A549 (cell line): ENCODE results near the gene VWC2. TPM values are rescaled to one million over a fixed set of nuclear protein-coding genes. Genes with fewer than 3 reads are reported as not detected.

ENCODE experiments used
- ATAC-seq, 2 experiments: fragments of 200-7000 bp in 1 of 2; fragments of >200 bp in 1 of 2; cut with Nextera tagmentation in 1 of 2; cut with Tn5 transposase in 1 of 2; 3 replicates each; pipeline versions ENCODE4 v1.8.0 to v1.9.1; 2018 to 2020; ENCODE audit warnings: mild to moderate bottlenecking in 1 of 2, moderate library complexity in 1 of 2
- CTCF ChIA-PET: fragments of 300-600 bp; sonication (Branson Sonifier 250); formaldehyde crosslinking; extraction: SDS; loops from one replicate; lab custom pipeline; 2021; ENCODE audit warnings: antibody characterized with exemption, inconsistent platforms; lab: Yijun Ruan, JAX
- POLR2A ChIA-PET: fragments of 350-600 bp; formaldehyde crosslinking; extraction: SDS; loops from one replicate; lab custom pipeline; 2021; ENCODE audit warnings: antibody characterized with exemption, inconsistent platforms; lab: Yijun Ruan, JAX
- DNase-seq, 2 experiments: peaks; one replicate each; pipeline versions ENCODE4 v3.0.0 to v3.0.0-alpha.2; 2011 to 2016; ENCODE audit warnings: low read depth in 1 of 2, low spot score in 1 of 2
- FAIRE-seq: peaks from 2 replicates; lab custom pipeline; 2011; peaks lifted over from hg19 to GRCh38; lab: Jason Lieb, UNC
- H3K27ac ChIP-seq, 2 experiments: fragments of >200 bp; sonication (Bioruptor Twin); formaldehyde crosslinking; 3 replicates each; pipeline ENCODE4 v1.5.1; 2016 to 2017
- H3K4me1 ChIP-seq: fragments of >200 bp; sonication (Bioruptor Twin); formaldehyde crosslinking; 3 replicates; pipeline ENCODE4 v1.6.1; 2016
- H3K4me2 ChIP-seq: fragments of >200 bp; sonication (Bioruptor Twin); formaldehyde crosslinking; 3 replicates; pipeline ENCODE4 v1.6.1; 2016
- H3K4me3 ChIP-seq: fragments of >200 bp; sonication (Bioruptor Twin); formaldehyde crosslinking; 3 replicates; pipeline ENCODE4 v1.5.1; 2016
- H3K9me3 ChIP-seq: fragments of >200 bp; sonication (Bioruptor Twin); formaldehyde crosslinking; 3 replicates; pipeline ENCODE4 v1.6.1; 2016
- CBX2 ChIP-seq: fragments of 200-600 bp; sonication (generic); IDR thresholded peaks from 2 replicates; pipeline ENCODE4 v1.6.1; 2016; ENCODE audit warnings: low read depth, mild to moderate bottlenecking, borderline replicate concordance
- CBX8 ChIP-seq: fragments of 200-600 bp; sonication (generic); IDR thresholded peaks from 2 replicates; pipeline ENCODE4 v1.6.1; 2016
- CEBPB ChIP-seq, 2 experiments: fragments of >200 bp in 1 of 2; sonication (Bioruptor Twin) in 1 of 2; formaldehyde crosslinking in 1 of 2; IDR thresholded peaks; 2 replicates each; pipeline ENCODE4 v1.6.1; 2012 to 2016
- EHF ChIP-seq: fragments of 250-450 bp; sonication (Bioruptor Pico); IDR thresholded peaks from 2 replicates; pipeline ENCODE4 v1.5.0; 2020; ENCODE audit warnings: mild to moderate bottlenecking
- EP300 ChIP-seq, 2 experiments: fragments of >200 bp; sonication (Bioruptor Twin); formaldehyde crosslinking; IDR thresholded peaks; 2 replicates in 1 of 2; 3 replicates in 1 of 2; pipeline ENCODE4 v1.6.1; 2016 to 2017
- FOSB ChIP-seq: fragments of 250-450 bp; sonication (Bioruptor Pico); IDR thresholded peaks from 2 replicates; pipeline ENCODE4 v1.5.0; 2020; ENCODE audit warnings: mild to moderate bottlenecking, moderate library complexity
- FOSL2 ChIP-seq, 2 experiments: fragments of 450-650 bp in 1 of 2; fragments of >200 bp in 1 of 2; sonication (Bioruptor Twin) in 1 of 2; formaldehyde crosslinking; IDR thresholded peaks; 2 replicates each; pipeline versions ENCODE4 v1.5.0 to v1.6.1; 2016 to 2020; ENCODE audit warnings: mild to moderate bottlenecking in 1 of 2, moderate library complexity in 1 of 2
- FOXS1 ChIP-seq: fragments of 250-450 bp; sonication (Bioruptor Pico); IDR thresholded peaks from 2 replicates; pipeline ENCODE4 v1.5.0; 2020; ENCODE audit warnings: mild to moderate bottlenecking, moderate library complexity
- HOXB5 ChIP-seq: fragments of 250-450 bp; sonication (Bioruptor Pico); IDR thresholded peaks from 2 replicates; pipeline ENCODE4 v1.5.0; 2020; ENCODE audit warnings: mild to moderate bottlenecking, moderate library complexity
- JUN ChIP-seq, 2 experiments: fragments of >200 bp; sonication (Bioruptor Twin); formaldehyde crosslinking; IDR thresholded peaks; 2 replicates in 1 of 2; 3 replicates in 1 of 2; pipeline ENCODE4 v1.6.1; 2016 to 2017
- KDM5A ChIP-seq: fragments of 200-600 bp; sonication (generic); IDR thresholded peaks from 2 replicates; pipeline ENCODE4 v1.6.1; 2016; ENCODE audit warnings: antibody characterized with exemption, mild to moderate bottlenecking
- MAFK ChIP-seq: fragments of 450-650 bp; IDR thresholded peaks from 2 replicates; pipeline ENCODE4 v1.6.1; 2014; ENCODE audit not compliant: partially characterized antibody
- MAZ ChIP-seq: fragments of 150-350 bp; IDR thresholded peaks from 2 replicates; pipeline ENCODE4 v1.6.1; 2014; ENCODE audit warnings: antibody characterized with exemption, low read depth, low read length, borderline replicate concordance
- NPAS2 ChIP-seq: fragments of 250-450 bp; sonication (Bioruptor Pico); IDR thresholded peaks from 2 replicates; pipeline ENCODE4 v1.8.0; 2022; ENCODE audit warnings: mild to moderate bottlenecking, moderate library complexity, borderline replicate concordance
- POLR2A ChIP-seq: IDR thresholded peaks from 2 replicates; pipeline ENCODE4 v1.6.1; 2012; ENCODE audit warnings: mild to moderate bottlenecking, low read length
- SMC3 ChIP-seq: fragments of >200 bp; sonication (Bioruptor Twin); formaldehyde crosslinking; IDR thresholded peaks from 3 replicates; pipeline ENCODE4 v1.6.1; 2018; ENCODE audit warnings: inconsistent platforms
- SREBF2 ChIP-seq: fragments of 450-650 bp; IDR thresholded peaks from 2 replicates; pipeline ENCODE4 v1.6.1; 2014; ENCODE audit warnings: mild to moderate bottlenecking, moderate library complexity
- WGBS: methylation state at CpG from one replicate; pipeline ENCODE4 v1.1.6; 2017; ENCODE audit errors: missing lambda C conversion rate; 5-methylcytosine and 5-hydroxymethylcytosine counted together
- polyA plus RNA-seq, 4 experiments: library from polyadenylated mRNA; depleted of rRNA in 3 of 4; stranded (reverse); fragments of >200 nt; fragmentation: RNase III in 1 of 4; extraction: RNeasy Plus Mini Kit Qiagen cat#74134 plus additional on column Dnase treatment in 1 of 4; gene quantifications; 2 replicates in 3 of 4; 3 replicates in 1 of 4; pipeline ENCODE4 v1.2.3, GENCODE V29; 2011 to 2017
- TF ChIP-seq, protein P1 (sequence below): fragments of >200 bp; sonication (Bioruptor Twin); formaldehyde crosslinking; IDR thresholded peaks from 2 replicates; pipeline ENCODE4 v1.6.1; 2016
- TF ChIP-seq, protein P2 (sequence below): fragments of 450-650 bp; IDR thresholded peaks from 2 replicates; pipeline ENCODE4 v1.6.1; 2014; ENCODE audit warnings: antibody characterized with exemption
- TF ChIP-seq, protein P3 (sequence below): IDR thresholded peaks from 2 replicates; pipeline ENCODE4 v1.6.1; 2012; ENCODE audit warnings: low read depth, borderline replicate concordance
- TF ChIP-seq, protein P4 (sequence below): fragments of >200 bp; sonication (Bioruptor Twin); formaldehyde crosslinking; IDR thresholded peaks from 3 replicates; pipeline ENCODE4 v1.6.1; 2016

Gene VWC2
- polyA plus RNA-seq, 2 of the 4 experiments (the other 2 are of a cell fraction) = not detected

DNA sequence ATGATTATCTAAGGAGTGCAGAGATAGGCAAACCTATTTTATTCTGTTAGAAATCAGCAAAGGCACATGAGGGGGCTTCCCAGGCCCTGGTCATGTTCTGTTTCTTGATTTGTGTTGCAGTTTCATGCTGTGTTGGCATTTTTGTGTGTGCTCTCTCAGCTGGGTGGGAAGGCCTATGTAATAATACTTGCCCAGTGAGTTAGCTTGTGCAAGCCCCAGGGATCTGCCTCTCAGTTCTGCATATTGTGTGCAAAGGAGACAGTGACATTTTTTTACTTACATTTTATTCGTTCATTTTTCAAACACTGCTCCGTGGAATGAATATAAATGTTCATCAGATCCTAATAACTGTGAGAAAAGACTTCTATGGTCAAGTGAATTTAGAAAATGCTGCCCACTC is 119.0 kb downstream of the VWC2 start:
- 1% methylated on average over 2 of the region's 2 CpGs for WGBS
- ChIA-PET POLR2A (no interaction called here), CTCF (no interaction called here)
- ATAC-seq (no peak), FAIRE-seq (no peak), DNase-seq (no peak)
- H3K4me1 ChIP-seq = no peaks in the 10 kb centered on the region
- no peak overlapping the region for H3K4me3 ChIP-seq
- no peak overlapping the region for H3K27ac ChIP-seq
- no peak overlapping the region for H3K4me2 ChIP-seq
- H3K9me3 ChIP-seq = no peaks in the 10 kb centered on the region
- TF ChIP-seq CEBPB (IDR thresholded peaks at IDR 0.05) = no peak
- peak; percentile 25 for TF ChIP-seq MAFK

DNA sequence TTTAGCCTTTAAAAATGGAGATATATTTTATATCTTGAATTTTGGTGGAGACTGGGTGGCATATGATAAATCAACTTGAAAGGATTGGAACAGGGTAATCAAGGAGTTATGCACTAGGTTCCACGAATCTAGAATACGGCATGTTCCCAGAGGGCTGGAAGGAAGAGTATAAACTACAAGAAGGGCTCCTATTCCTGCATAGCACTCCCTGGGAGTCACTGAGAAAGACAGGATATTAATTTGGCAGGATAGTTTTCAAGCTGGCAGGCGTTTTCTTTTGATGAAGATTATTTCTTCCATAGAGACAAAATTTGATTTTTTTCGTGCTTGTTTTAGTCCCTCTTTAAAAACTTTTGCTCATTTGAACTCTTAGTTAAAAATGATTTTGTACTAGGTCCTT is 119.7 kb downstream of the VWC2 start:
- POLR2A ChIA-PET = no interaction called here
- no peak overlapping the region for H3K27ac ChIP-seq
- TF ChIP-seq CBX8 = no peak
- no peak for TF ChIP-seq POLR2A
- TF ChIP-seq FOSB = no peak
- TF ChIP-seq KDM5A = no peak
- TF ChIP-seq, protein P1, sequence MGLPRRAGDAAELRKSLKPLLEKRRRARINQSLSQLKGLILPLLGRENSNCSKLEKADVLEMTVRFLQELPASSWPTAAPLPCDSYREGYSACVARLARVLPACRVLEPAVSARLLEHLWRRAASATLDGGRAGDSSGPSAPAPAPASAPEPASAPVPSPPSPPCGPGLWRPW = no peak
- no peak for TF ChIP-seq FOSL2 (IDR thresholded peaks at IDR 0.05)
- TF ChIP-seq FOSL2 (CRISPR knock-in tag; IDR thresholded peaks at IDR 0.05) = no peak
- TF ChIP-seq FOXS1 (CRISPR knock-in tag) = no peak
- TF ChIP-seq, protein P2, sequence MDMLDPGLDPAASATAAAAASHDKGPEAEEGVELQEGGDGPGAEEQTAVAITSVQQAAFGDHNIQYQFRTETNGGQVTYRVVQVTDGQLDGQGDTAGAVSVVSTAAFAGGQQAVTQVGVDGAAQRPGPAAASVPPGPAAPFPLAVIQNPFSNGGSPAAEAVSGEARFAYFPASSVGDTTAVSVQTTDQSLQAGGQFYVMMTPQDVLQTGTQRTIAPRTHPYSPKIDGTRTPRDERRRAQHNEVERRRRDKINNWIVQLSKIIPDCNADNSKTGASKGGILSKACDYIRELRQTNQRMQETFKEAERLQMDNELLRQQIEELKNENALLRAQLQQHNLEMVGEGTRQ = no peak
- TF ChIP-seq EP300 (IDR thresholded peaks at IDR 0.05) = no peak
- no peak for TF ChIP-seq SREBF2
- TF ChIP-seq MAZ = no peak
- TF ChIP-seq CBX2 = no peak
- TF ChIP-seq, protein P3, sequence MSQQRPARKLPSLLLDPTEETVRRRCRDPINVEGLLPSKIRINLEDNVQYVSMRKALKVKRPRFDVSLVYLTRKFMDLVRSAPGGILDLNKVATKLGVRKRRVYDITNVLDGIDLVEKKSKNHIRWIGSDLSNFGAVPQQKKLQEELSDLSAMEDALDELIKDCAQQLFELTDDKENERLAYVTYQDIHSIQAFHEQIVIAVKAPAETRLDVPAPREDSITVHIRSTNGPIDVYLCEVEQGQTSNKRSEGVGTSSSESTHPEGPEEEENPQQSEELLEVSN = no peak
- TF ChIP-seq, all 56 proteins: peak for 0
- WGBS = 12% methylated on average over 4 of the region's 4 CpGs
- no peak for FAIRE-seq
- Histone ChIP-seq H3K4me3 (no peak overlapping the region), H3K4me2 (no peak overlapping the region), H3K9me3 (no peaks in the 10 kb centered on the region), H3K4me1 (no peaks in the 10 kb centered on the region)
- no peak for DNase-seq
- ATAC-seq = no peak
- CTCF ChIA-PET = no interaction called here

DNA sequence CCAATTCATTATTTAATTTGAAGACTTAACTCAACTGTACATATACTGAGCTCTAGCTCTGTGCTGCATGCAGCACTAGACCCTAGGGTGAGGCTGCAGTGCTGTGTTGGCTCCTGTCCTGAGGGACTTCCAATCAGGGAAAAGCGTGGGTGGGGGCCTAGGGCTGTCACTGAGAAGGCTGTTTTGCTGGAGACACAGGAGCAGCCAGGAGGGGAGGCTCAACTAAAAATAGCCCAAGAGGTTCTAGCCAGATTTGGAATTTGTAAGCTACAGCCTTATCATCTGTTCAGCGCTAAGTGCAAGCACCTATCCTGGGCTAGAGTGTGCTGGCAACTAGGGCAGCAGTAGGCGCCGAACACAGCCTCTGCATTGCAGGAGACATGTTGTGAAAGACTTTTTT is 121.1 kb downstream of the VWC2 start:
- ChIA-PET CTCF (no interaction called here), POLR2A (no interaction called here)
- TF ChIP-seq JUN (IDR thresholded peaks at IDR 0.05) (no peak), EP300 (IDR thresholded peaks at IDR 0.05) (no peak), NPAS2 (CRISPR knock-in tag) (no peak), EHF (CRISPR knock-in tag) (no peak), HOXB5 (CRISPR knock-in tag) (no peak), CBX8 (no peak), SMC3 (no peak)
- TF ChIP-seq, protein P4, sequence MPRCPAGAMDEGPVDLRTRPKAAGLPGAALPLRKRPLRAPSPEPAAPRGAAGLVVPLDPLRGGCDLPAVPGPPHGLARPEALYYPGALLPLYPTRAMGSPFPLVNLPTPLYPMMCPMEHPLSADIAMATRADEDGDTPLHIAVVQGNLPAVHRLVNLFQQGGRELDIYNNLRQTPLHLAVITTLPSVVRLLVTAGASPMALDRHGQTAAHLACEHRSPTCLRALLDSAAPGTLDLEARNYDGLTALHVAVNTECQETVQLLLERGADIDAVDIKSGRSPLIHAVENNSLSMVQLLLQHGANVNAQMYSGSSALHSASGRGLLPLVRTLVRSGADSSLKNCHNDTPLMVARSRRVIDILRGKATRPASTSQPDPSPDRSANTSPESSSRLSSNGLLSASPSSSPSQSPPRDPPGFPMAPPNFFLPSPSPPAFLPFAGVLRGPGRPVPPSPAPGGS = no peak
- DNase-seq (no peak), ATAC-seq (no peak), FAIRE-seq (no peak)
- Histone ChIP-seq H3K27ac (no peak overlapping the region), H3K4me1 (no peaks in the 10 kb centered on the region), H3K4me3 (no peak overlapping the region), H3K4me2 (no peak overlapping the region), H3K9me3 (no peaks in the 10 kb centered on the region)
- WGBS = 14% methylated on average over 4 of the region's 4 CpGs
